Measurements from ENCODE around the gene YARS1. TPM values are rescaled to one million over a fixed set of nuclear protein-coding genes. Genes with fewer than 3 reads are reported as not detected.

Gene YARS1
- total RNA-seq, 1 experiment from 2014 or later, result 120 TPM

GRCh38 chr1:32831878-32832277 is 14.7 kb upstream of the YARS1 start:
- no peaks in the 10 kb centered on the region for H3K4me1 ChIP-seq (ENCODE audit: control insufficient read depth, insufficient read depth, low read length)
- BruUV-seq (replicated peaks), result no TSS peak
- DNase-seq (ENCODE audit: low read depth, low spot score) (no peak), ATAC-seq (no peak)
- CTCF ChIA-PET, result interaction anchor here (0.5 kb wide), 1 partner anchor 306 kb away, joined by 3 read pairs; no protein-coding TSS in a partner anchor
- in situ Hi-C loops (cut with HindIII; ENCODE audit: low pct_unique_long_range_greater_than_20kb, low sequenced_read_pairs), result no loop called here
- H3K27ac ChIP-seq (ENCODE audit: low read length), result no peak overlapping the region
- peaks cover 52% of the 10 kb centered on the region for H3K36me3 ChIP-seq (ENCODE audit: control insufficient read depth, insufficient read depth, low read length)
- H3K4me3 ChIP-seq (ENCODE audit: low read depth in 2 of 2, low read length in 2 of 2), result no peak overlapping the region
- H3K9me3 ChIP-seq (ENCODE audit: control insufficient read depth, insufficient read depth, low read depth, low read length), result no peaks in the 10 kb centered on the region
- intact Hi-C loops (cut with micrococcal nuclease; ENCODE audit: unreplicated experiment), result no loop called here
- no peaks in the 10 kb centered on the region for H3K27me3 ChIP-seq (ENCODE audit: control insufficient read depth, insufficient read depth, low read length)
- POLR2A ChIA-PET, result no interaction called here
- TF ChIP-seq POLR2AphosphoS5 (IDR thresholded peaks at IDR 0.05; ENCODE audit: low read depth, low read length) (no peak), TCF7L2 (IDR thresholded peaks at IDR 0.05; ENCODE audit: low read depth, low read length) (no peak), REST (IDR thresholded peaks at IDR 0.05; ENCODE audit: insufficient read depth in 1 of 2, low read depth in 2 of 2, low read length in 1 of 2) (no peak), SIN3A (IDR thresholded peaks at IDR 0.05; ENCODE audit: borderline replicate concordance, insufficient read depth, low read depth, low read length) (no peak)
- TF ChIP-seq, protein P1, sequence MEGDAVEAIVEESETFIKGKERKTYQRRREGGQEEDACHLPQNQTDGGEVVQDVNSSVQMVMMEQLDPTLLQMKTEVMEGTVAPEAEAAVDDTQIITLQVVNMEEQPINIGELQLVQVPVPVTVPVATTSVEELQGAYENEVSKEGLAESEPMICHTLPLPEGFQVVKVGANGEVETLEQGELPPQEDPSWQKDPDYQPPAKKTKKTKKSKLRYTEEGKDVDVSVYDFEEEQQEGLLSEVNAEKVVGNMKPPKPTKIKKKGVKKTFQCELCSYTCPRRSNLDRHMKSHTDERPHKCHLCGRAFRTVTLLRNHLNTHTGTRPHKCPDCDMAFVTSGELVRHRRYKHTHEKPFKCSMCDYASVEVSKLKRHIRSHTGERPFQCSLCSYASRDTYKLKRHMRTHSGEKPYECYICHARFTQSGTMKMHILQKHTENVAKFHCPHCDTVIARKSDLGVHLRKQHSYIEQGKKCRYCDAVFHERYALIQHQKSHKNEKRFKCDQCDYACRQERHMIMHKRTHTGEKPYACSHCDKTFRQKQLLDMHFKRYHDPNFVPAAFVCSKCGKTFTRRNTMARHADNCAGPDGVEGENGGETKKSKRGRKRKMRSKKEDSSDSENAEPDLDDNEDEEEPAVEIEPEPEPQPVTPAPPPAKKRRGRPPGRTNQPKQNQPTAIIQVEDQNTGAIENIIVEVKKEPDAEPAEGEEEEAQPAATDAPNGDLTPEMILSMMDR (IDR thresholded peaks at IDR 0.05), result no peak

GRCh38 chr1:32830092-32830852 is 13.1 kb upstream of the YARS1 start:
- BruUV-seq (replicated peaks), result no TSS peak
- no peaks in the 10 kb centered on the region for H3K9me3 ChIP-seq (ENCODE audit: control insufficient read depth, insufficient read depth, low read depth, low read length)
- in situ Hi-C loops (cut with HindIII; ENCODE audit: low pct_unique_long_range_greater_than_20kb, low sequenced_read_pairs) (no loop called here), intact Hi-C loops (cut with micrococcal nuclease; ENCODE audit: unreplicated experiment) (no loop called here)
- H3K27ac ChIP-seq (ENCODE audit: low read length), result no peak overlapping the region
- DNase-seq (ENCODE audit: low read depth, low spot score) (no peak), ATAC-seq (no peak)
- H3K4me1 ChIP-seq (ENCODE audit: control insufficient read depth, insufficient read depth, low read length), result no peaks in the 10 kb centered on the region
- H3K27me3 ChIP-seq (ENCODE audit: control insufficient read depth, insufficient read depth, low read length), result no peaks in the 10 kb centered on the region
- ChIA-PET POLR2A (no interaction called here), CTCF (no interaction called here)
- TF ChIP-seq REST (IDR thresholded peaks at IDR 0.05; ENCODE audit: insufficient read depth in 1 of 2, low read depth in 2 of 2, low read length in 1 of 2) (no peak), POLR2AphosphoS5 (IDR thresholded peaks at IDR 0.05; ENCODE audit: low read depth, low read length) (no peak), SIN3A (IDR thresholded peaks at IDR 0.05; ENCODE audit: borderline replicate concordance, insufficient read depth, low read depth, low read length) (no peak), TCF7L2 (IDR thresholded peaks at IDR 0.05; ENCODE audit: low read depth, low read length) (no peak)
- TF ChIP-seq, protein P1 (IDR thresholded peaks at IDR 0.05), result no peak
- peaks cover 65% of the 10 kb centered on the region for H3K36me3 ChIP-seq (ENCODE audit: control insufficient read depth, insufficient read depth, low read length)
- H3K4me3 ChIP-seq (ENCODE audit: low read depth in 2 of 2, low read length in 2 of 2), result no peak overlapping the region
